A549 treated with GW870086 at 1 μM for 4 hours (cell line): ENCODE results near the gene PUS3. TPM values are rescaled to one million over a fixed set of nuclear protein-coding genes. Genes with fewer than 3 reads are reported as not detected.

Experiments used
- total RNA-seq: library from RNA; stranded (reverse); fragments of 200-300 nt; extraction: Qiagen RNA extraction; gene quantifications from 5 replicates; pipeline ENCODE4 v1.2.3, GENCODE V29; 2022; ENCODE audit warnings: low read depth

The PUS3 gene
- total RNA-seq: 5.9 to 12.4 TPM (median 8.1 TPM) in 5 replicates

DNA sequence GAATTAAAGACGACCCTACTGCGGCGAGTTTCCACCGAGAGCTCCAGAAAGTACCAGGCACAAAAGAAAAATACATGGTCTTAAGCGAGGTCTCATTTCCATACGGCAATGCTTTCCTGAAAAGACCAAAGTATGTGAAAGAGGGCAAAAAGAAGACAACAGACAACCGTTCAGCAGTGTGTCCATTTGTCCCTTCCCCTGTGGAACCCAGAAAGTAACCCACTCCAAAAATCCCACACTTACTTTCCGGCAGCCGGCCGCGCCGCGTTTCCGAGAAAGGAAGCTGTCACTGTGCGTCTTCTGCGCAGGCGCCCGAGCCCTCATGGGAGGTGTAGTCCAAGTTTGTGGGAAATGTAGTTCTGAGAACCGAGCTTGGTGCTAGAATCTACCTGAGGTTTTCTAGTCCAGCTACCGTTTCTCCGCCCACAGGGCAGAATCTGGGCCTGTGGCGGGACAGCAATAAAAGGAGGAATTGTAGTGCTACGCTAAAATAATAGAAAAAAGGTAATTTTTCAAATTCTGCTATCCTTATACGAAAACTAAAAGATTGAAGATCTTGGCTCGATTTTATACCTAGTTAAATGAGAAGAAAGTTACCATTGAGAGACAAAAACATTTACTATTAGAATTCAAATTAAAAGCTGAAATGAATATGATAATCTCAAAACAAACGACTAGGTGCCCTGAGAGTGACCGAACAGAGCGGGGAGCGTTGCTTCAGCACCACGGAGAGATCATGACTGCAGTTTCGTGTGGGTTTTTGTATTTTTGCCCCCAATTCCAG is at the start of gene PUS3:
Gene PUS3 (minus strand): TSS at position 280 of the 784 bp plus-strand sequence. CDS start 6,922 bp downstream, outside the sequence.

DNA sequence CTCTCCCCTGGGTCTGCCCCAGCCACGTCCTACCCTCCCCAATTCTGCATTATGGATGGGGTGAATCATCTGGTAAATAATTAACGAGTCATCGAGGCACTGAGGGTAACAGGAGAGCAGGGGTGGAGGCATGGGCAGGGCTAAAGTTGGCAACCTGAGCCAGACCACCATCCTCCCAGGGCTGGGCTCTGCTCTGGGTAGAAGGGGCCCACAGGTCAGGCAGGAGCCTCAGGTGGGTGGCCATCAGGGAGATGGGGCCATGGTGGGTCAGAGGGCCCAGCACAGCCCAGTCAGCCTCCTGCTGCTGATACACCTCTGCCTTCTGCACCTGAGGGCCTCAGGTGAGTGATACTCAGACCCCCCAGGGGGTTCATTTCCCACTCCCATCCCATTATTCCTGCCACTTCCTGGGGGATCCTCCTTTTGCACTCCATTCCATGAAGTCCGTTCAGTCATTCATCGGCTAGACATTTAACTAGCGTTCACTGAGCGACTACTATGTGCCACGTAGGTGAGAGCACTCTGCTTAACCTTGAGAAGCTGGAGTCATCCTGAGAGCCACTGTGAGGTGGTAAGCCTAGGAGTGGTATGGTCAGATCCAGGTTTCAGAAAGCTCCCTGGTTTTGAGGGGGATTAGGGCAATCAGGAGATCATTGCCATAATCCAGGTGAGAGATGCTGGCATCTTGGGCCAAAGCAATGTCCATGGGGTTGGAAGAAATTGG is 43.0 kb upstream of the PUS3 start, which contains the start of gene VSIG10L2:
Gene VSIG10L2 (plus strand): TSS at position 248 of the 724 bp plus-strand sequence. CDS start 12 bp downstream, at position 260.

GRCh38 chr11:125903711-125904659 is 979 bp upstream of the PUS3 start, which contains the start of gene DDX25:
Gene DDX25, plus strand, starts transcription at chr11:125904508. Its CDS starts 10 bp downstream, at chr11:125904518.

DNA sequence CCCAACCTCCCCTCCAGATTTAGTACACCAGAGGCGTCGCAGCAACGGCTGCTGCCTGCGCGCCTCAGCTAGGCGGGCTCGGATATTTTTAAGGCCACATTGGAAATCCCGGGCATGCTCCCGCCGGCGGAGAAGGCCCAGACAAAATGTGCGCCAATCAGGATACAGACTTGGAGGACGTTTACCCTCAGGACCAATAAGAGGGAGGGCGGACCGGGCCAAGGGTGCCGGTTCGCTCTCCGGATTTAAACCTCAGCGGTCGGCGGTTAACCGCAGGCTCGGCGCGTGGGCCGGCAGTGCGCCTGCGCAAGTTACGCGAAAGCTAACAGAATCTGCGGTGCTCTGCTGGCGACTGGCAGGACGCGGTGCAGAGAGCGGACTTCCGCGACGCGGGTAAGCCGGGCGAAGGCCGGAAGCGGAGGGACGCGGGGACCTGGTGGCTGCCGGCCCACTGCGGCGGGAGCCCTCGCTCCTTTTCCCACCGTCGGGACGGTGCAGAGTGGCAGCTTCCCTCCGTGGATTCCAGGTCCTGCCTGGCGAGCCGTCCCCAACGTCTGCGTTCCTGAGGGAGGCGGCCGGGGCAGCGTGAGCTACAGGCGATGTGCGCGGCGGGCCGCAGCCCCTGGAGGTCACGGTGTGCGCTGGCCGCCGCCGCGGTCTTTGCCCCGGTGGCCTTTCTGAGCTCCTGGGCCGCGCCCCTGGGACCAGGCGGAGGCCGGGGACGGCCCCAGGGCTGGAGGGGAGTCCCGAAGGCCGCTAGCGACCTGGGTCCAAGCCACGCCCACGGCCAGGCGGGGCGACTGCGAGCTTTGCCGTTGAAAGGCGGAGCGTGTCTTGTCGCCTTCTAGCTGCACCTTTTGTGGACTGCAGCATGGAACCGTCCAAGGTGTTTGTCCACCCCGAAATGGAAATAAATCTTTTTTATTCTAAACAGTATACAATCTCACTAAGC is 15.4 kb downstream of the PUS3 start, which contains the start of gene HYLS1:
Gene HYLS1 (plus strand): TSS at position 296 of the 952 bp plus-strand sequence. CDS start 11,701 bp downstream, outside the sequence.

Other genes starting within 250 kb of the PUS3 start
- gene ACRV1, start 222.4 kb downstream of the PUS3 start, total RNA-seq: not detected in 5 replicates
- gene PATE1, start 156.9 kb downstream of the PUS3 start, total RNA-seq: not detected in 5 replicates
- gene PATE2, start 124.4 kb downstream of the PUS3 start, total RNA-seq: not detected in 5 replicates
- gene PATE3, start 115.1 kb downstream of the PUS3 start, total RNA-seq: not detected in 5 replicates
- gene PATE4, start 69.9 kb downstream of the PUS3 start, total RNA-seq: not detected in 5 replicates
- gene HYLS1, start 15.5 kb downstream of the PUS3 start, total RNA-seq: 11.7 to 13.6 TPM (median 12.9 TPM) in 5 replicates
- gene DDX25, start 1.3 kb upstream of the PUS3 start, total RNA-seq: not detected in 5 replicates
- 0.12 TPM in 1 of 5 replicates, not detected in the others for gene VSIG10L2, start 42.8 kb upstream of the PUS3 start, total RNA-seq
- gene CDON, start 159.7 kb upstream of the PUS3 start, total RNA-seq: 1.8 to 2.7 TPM (median 2.0 TPM) in 5 replicates